Stimulated activated CD4-positive, alpha-beta T cell treated with anti-CD3 and anti-CD28 coated beads, Interleukin-15, amount 100 ng/mL, for 24 hours (primary cell): ENCODE measurements around the gene ULK4.
"Not testable (repeated sequence)": the region's sequence is repeated elsewhere in the genome, so short reads cannot be mapped to it uniquely, and the experiment has no call there.

Experiments used
- DNase-seq: peaks from one replicate; pipeline ENCODE4 v3.0.0-alpha.2; 2020

Gene ULK4

DNA sequence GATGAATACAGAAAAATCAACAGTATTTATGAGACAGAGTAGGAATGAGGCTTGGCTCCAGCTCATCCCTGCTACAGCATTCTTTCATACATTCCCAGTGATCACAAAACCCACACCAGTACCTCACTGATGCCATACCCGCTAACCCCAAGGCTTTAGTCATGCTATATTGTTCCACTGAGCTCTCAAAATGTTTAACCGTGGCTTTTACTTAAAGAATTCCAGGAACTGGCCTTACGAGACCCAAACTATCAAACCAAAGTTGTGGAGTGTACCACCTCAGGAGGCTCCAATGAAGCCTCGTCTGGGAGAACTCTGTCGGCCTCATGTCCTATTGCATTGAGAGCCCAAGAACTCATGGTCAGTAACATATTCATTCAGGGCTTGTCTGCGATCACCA is 278.9 kb downstream of the ULK4 start:
- no peak for DNase-seq

DNA sequence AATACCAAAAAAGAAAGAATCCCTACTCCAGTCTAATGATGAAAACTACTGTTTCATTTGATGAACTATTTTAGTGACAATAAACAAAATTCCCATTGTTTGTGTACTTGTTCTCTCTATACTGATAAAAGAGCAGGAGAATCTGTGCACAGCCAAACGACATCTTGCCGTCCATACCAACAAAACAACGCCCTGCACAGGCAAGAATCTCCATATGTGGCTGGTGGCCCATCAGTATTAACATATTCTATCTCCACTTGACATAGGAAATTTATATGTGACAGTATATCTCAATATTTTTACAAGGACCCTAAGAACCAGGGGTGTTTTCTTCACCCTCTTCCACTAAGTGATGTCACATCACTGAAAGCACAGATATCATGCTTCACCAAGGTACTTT is 279.5 kb downstream of the ULK4 start:
- no peak for DNase-seq

DNA sequence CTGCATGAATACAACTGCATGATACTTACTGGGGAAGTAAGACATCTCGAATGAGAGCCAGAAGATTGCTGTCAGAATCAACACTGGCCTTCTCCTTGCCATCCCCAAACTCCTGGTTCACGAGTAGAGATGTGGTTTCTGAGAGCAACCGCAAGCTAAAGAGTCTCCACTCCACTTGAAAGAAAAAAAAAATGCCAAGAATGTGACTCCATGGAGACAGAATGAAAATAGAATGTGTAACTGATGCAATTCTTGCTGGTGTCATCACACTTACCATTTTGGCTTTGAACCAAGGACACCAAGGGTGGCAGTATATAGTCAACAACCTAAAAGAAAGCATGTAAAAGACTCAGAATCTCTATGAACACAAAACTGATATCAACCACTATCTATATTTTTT is 280.4 kb downstream of the ULK4 start:
- no peak for DNase-seq

DNA sequence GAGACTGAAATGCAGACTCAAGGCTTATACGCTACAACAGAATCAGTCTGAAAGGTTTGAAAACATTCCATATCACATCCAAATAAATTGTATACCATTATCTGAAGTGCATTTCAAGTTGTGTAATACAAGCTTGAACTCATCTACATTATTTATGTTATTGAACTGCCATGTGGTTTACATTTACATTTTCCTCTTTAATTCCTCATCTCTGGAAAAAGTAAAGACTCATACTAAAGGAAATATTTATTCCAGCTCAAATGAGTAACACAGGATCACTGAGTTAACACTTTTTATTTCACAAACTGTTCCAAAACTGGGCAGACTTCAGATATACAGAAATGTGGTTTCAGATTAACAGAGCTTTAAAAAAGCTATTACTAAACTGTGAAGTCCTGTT is 282.5 kb downstream of the ULK4 start:
- no peak for DNase-seq

DNA sequence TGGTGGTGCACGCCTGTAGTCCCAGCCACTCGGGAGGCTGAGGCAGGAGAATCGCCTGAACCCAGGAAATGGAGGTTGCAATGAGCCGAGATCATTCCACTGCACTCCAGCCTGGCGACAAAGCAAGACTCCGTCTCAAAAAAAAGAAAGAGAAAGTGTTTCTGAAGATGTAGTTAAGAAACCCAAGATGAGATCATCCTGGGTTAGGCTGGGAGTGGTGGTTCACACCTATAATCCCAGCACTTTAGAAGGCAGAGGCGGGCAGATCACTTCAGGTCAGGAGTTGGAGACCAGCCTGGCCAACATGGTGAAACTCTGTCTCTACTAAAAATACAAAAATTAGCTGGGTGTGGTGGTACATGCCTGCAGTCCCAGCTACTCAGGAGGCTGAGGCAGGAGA is 286.8 kb downstream of the ULK4 start:
- DNase-seq: not testable (repeated sequence)

DNA sequence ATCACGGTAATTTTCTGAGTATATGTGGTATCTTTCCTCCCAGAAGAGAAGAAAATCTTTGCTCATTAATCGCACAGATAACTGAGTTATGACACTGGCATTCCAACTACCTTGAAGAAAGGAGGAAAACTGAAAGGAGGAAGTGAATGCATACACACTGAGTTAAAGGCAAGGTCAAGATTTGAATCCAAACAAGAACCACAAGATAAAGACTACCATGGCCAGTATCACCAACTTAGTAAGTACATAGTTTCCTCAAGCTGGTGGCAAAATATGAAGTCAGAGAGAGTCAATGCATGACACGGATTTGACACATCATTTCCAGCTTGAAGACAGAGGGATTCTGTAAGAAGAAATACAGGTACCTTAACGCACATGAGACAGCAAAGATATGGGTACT is 287.5 kb downstream of the ULK4 start:
- DNase-seq: no peak

DNA sequence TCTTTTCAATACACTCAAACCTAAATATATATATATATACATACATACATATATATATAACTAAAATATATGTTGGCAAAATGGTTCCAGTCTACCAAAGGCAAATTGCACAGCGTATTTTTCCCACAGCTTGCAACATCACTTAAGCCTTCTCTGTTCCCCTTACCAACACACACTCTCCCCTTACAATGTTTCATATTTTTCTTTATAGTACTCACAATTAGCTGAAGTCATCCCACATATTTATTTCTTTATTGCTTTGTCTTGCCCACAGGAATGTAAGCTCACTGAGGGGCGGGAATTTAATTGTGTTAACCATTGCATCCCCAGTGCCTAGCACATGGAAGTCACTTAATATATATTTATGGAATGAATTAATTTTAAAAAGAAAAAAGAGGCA is 288.3 kb downstream of the ULK4 start:
- DNase-seq: no peak

DNA sequence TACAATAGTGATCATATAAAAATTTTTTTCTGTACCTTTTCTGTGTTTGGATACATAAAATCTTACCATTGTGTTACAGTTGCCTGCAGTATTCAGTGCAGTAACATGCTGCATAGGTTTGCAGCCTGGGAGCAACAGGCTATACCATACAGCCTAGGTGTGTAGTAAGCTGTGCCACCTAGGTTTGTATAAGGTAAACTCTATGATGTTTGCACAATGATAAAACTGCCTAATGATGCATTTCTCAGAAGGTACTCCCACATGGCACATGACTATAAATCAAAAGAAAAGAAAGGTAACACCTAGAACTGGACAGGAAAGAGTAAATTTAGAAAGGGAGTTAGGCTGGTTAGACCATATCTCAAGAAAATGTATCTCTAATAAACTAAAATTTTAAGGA is 293.5 kb downstream of the ULK4 start:
- no peak for DNase-seq

DNA sequence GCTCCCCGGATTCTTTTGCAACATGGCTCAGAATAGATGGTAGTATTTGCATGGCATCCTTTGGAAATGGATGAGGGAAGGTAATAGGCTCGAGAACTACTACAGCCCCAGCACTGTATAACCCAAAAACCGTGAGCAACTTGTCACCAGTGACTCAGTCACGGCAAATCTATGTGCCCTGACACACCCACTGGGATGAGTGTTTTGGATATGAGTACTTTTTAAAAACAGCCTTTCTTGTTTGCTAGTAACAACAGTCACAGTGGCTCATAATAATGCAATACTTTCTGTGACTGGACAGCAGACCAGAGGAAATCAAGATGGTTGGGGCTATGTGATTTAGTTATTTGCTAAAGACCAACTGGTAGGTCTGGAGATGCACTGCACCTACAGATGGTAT is 299.6 kb downstream of the ULK4 start:
- DNase-seq: no peak

DNA sequence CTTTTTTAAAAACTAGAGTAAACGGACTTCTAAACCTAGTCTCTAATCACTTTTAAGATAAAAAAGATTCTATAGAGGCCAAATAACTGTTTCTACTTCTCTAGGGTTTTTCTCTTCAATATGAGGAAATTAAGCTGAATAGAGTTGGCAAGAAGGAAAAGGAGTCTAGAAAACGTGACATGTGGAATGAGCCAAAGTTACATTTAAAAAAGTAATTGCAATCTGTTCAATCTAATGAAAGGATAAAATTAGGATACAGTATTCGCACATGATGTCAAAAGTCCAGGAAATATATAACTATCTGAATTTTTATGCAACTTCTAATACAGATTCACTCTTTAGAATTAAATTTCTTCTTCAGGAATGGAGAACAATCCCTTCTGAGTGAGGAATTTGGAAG is 300.1 kb downstream of the ULK4 start:
- no peak for DNase-seq

DNA sequence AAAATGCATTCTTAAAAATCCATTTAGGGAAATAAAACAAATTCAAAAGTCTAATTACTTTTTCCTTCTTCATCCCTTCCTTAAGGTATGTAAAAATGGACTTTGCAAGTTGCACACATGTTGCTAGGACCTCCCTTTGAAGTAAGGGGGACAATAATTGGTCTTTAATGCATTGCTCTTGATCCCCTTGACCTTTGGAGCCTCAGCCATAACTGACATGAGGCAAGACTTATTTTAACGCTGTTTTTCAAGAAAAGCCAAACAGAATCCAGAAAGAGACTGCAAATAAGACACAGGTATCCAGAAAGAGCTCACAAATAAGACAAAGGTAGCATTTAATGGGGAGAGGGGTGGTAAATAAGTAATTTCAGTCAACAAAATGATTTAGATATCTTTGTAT is 301.4 kb downstream of the ULK4 start:
- no peak for DNase-seq

DNA sequence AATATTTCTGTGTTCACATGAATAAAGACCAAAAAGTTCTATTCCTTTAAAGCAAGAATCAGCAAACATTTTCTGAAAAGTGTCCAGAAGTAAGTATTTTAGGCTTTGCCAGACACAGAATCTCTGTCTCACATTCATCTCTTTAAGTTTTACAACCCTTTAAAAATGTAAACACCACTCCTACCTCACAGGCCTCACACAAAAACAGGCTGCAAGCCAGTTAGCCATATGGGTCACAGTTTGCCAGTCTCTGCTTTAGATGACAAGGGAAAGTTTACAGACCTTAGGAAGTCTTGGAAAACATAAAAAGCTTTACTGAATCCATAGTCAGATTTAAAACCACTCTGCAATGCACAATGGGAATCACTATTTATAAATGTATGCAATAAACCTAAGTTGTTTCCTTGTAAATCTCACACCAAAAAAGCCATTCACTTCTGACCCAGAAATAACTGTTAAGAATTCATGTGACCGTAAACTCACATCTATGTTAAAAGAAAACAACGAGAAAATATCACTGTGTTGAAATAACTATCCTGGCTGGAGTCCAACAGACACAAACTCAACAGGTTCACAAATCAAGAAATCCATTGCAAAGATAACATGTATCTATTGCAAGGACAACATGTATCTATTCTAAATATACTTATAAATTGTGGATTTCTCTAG is 308.2 kb downstream of the ULK4 start:
- no peak for DNase-seq

DNA sequence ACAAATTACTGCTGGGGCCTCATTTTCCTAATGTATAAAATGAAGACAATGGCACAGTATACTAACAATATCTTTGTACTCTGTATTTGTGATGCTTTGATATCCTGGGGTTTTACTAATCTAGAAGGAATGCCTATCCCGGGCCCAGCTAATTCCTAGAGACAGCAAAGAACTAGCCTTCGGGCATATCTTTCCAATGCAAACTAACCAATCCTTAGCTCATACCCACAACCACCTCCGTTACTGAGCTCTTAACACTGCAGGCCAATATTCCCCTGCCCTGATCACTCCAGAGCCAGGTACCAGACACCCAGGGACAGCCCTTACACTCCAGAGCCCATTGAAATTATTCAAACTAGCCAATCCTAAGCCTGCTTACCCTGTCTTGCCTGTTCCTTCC is 309.0 kb downstream of the ULK4 start:
- DNase-seq: no peak

DNA sequence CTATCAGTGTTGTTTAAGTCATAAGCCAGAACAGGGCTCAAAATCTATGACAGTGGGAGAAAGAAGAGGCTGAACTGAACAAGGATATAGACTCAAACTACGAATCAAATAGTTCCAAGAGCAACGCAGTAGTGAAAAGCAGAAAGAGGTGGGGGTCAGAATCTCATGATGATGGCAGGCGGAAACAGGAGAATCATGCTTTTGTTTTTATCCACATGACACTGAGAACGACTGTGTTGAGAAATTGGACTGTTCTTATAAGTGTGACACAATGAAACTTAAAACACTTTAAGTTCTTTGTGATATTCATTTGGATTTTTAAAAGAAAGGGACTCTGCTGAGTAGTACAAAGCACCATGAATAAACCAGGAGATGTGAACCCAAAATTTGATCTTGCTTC is 309.4 kb downstream of the ULK4 start:
- no peak for DNase-seq

DNA sequence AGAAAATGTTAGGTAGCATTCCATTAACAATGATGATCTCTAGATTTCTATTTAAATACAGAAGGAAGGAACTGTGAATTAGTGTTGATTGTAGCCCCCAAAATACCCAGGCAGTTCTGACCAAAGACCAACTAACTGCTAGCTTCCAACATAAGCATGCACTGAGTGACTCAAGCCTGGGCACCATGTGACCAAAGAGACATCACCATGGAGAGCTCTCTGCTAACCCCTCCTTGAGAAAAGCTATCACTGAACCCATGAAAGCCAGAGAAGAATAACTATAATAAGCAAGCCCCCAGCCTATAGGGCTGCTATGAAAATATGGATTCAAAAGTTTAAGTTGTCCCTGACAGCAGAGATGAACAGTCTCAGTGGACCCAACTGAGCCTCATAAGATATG is 310.2 kb downstream of the ULK4 start:
- no peak for DNase-seq

DNA sequence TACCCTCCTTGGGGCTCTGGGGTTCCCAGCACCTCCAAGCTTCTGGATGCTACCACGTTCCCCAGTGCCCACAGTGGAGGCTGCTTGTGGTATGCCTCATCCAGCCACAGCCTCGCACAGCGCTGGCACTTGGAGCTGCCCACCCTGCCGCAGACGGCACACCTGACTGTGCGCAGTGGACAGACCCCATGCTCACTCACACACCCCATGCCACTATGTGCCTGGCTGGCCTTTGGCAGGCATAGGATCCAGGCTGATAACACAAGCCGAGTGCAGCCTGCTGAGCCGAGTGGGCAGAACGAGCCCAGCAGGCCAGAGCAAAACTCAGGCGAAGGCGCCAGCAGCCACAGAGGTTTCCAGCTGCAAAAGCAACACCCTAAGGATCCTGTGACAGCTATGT is 311.5 kb downstream of the ULK4 start:
- no peak for DNase-seq

DNA sequence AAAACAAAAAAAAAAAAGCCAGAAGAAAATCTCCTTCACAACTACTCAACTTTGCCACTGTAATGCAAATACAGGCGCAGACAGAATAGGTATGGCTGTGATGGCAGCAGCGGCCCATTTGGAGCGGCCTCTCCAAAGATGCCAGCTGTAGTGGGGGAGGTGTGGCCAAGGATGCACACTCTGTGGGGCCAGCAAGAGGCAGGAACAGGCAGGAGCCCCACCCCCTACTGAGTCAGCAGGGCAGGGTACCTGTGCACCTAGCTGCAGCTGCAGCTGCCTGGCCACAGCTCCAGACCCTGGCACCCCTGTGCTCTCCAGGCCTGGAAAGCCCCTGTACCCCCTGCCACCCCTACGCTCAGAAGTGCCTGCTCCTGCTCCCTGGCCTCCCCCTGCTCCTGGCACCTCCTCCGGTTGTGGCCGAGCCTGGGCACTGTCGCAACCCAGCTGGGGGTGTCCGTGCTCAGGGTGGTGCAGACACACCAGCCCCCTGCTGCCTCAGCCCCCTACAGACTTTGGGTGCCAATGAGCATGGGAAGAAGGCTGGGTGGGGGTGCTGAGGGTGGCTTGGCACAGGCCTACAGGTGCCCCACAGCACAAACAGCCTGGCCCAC is 312.7 kb downstream of the ULK4 start:
- DNase-seq: no peak

DNA sequence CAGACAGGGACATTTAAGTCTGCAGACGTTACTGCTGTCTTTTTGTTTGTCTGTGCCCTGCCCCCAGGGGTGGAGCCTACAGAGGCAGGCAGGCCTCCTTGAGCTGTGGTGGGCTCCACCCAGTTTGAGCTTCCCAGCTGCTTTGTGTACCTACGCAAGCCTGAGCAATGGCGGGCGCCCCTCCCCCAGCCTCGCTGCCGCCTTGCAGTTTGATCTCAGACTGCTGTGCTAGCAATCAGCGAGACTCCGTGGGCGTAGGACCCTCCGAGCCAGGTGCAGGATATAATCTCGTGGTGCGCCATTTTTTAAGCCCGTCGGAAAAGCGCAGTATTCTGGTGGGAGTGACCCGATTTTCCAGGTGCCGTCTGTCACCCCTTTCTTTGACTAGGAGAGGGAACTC is 314.2 kb downstream of the ULK4 start:
- not testable (repeated sequence) for DNase-seq

DNA sequence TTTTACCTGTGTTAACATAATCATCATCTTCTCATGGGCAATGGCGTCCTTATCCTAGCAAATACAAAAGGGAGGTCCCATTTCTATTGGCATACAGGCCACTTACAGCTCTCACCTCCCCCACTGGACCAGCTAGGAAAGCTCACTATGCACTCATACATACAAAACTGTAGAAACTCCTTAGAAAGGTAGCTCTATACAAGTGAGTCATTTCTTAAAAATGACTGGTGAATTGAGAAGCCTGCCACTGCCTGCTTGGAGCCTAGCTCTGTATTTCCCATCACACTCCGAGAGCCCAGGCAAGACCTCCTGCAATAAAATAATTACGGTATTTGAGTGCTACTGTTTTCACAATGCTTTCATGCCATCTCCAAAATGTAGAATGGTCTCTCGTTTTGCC is 321.8 kb downstream of the ULK4 start:
- DNase-seq: no peak

DNA sequence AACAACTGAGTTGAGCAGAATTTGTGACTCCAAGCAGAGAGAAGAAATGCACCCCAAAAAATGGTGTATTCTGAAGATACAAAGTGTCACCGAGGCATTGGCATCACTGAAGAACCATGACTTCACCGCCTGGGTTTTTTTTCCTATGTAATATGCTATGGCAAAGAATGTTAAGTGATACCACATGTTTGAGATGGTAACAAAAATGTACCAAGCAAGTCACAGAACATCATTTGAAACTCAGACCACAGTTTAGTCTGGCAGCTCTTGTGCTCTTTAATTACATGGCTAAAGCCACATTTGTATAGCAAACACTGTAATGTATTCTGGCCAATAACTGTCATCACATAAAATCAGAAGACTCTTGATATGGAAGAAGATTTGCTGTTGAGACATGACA is 323.5 kb downstream of the ULK4 start:
- no peak for DNase-seq

DNA sequence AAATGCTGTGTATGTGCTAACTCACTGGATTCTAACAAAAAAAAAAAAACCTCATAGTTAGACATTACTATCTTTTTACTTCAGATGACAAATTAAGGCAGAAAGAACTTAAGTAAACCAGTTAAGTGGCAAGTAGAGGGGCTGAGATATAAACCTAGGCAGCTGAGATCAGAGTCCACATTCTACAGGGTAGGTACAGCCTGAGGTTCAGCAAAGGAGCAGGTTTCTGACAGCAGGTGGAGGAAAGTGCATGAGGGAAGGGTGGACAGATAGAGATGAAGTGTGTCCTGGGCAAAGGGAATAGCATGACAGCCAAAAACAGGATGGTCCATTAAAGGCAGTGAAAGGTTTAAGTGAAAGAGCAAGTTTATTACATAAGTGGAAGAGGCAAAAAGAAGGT is 329.2 kb downstream of the ULK4 start:
- no peak for DNase-seq

DNA sequence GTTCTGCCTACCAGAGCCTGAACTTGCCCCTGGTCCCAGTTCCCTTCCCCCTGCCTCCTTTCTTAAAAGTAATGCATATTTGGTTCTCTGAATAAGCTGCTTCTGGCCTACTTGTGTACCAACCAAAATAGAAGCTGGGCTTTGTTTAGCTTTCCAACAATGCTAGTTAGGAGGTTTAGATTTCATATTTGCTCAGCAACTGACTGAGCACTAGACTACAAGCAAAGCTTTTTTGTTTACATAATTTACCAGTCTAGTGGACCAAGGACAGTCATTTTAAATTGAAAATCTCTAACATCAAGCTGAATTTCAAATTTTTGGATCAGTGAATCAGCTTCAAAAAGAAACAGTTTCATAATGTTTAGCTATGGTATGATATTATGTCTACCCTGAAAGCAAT is 331.2 kb downstream of the ULK4 start:
- DNase-seq: no peak

DNA sequence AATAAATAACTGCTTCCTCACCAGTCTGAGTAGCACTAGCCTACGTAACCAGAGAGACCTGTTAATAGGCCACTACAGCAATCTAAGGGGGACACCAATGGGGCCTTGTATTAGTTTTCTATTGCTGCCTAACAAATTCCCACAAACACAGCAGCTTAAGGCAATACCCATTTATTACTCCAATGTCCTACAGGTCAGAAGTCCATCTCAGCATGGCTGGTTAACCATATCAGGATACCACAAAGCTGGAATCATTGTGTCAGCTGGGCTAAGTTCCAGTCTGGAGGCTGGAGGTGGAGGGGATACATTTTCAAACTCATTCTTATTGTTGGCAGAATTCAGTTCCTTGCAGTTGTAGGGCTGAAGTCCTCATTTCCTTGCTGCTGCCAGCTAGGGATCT is 331.9 kb downstream of the ULK4 start:
- DNase-seq: no peak

DNA sequence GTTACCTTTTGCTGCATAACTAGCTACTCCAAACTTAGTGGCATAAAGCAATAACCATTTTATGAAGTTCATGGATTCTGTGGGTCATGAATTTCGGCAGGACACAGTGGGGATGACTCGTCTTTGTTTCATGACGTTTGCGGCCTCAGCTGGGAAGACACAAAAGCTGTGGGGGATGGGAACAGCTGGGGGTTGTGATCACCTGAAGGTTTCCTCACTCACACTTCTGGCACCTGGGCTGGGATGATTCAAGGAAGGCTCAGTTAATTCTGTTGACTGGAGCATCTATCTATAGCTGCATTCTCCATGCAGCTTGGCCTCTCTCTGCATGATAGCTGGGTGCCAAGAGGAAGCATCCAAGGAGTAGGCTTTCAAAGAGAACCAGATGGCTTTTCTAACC is 332.8 kb downstream of the ULK4 start:
- DNase-seq: no peak

DNA sequence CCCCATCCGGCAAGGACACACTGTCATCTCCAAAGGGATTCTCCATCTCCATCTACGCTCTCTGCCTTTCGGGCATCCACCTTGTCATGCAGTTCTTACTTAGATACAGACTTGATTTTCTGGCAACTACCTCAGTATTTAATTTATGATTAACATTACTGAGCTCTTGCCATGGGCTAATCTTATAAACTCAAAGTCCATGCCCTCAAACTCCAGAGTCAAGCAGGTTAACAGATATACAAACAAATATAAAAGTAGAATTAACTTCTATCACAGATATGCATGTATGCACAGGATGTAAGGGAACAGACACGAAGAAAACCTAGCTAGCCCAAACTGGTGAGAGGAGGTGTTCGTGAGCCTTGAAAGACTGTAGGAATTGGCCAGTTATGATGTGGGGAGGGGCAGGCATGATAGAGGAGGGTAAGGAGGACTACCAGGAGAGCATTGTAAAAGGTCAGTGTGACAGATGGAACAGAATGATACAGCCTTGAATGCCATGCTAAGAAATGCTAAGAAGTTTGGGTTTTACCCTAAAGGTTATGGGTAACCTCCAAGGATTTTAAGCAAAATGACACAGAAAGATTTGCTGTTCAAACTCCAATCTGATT is 334.3 kb downstream of the ULK4 start:
- DNase-seq: no peak
